Smooth muscle cell (in vitro differentiated cells): ENCODE measurements around the gene GSTM4. TPM values are rescaled to one million over a fixed set of nuclear protein-coding genes. Genes with fewer than 3 reads are reported as not detected.

ENCODE experiments used
- DNase-seq: peaks from one replicate; lab custom pipeline; 2025; ENCODE audit not compliant: unreplicated experiment; lab: John Stamatoyannopoulos, UW
- H2AFZ ChIP-seq: fragments of 200-600 bp; sonication (generic); 2 replicates; pipeline ENCODE4 v1.6.0; 2016; ENCODE audit warnings: antibody characterized with exemption, low read depth, mild to moderate bottlenecking
- H3F3A ChIP-seq: fragments of 200-600 bp; sonication (generic); 2 replicates; pipeline ENCODE4 v1.6.0; 2017; ENCODE audit warnings: antibody characterized with exemption, low read depth
- H3K27ac ChIP-seq: fragments of 200-600 bp; sonication (generic); 2 replicates; pipeline ENCODE4 v1.5.1; 2016; ENCODE audit warnings: low read depth, mild to moderate bottlenecking
- H3K27me3 ChIP-seq: fragments of 200-600 bp; sonication (generic); 2 replicates; pipeline ENCODE4 v1.6.1; 2016; ENCODE audit warnings: low read depth, mild to moderate bottlenecking
- H3K36me3 ChIP-seq: fragments of 200-600 bp; sonication (generic); 2 replicates; pipeline ENCODE4 v1.5.1; 2016; ENCODE audit warnings: low read depth
- H3K4me1 ChIP-seq: fragments of 200-600 bp; sonication (generic); 2 replicates; pipeline ENCODE4 v1.5.1; 2016; ENCODE audit warnings: low read depth
- H3K4me2 ChIP-seq: fragments of 200-600 bp; sonication (generic); 2 replicates; pipeline ENCODE4 v1.6.0; 2016; ENCODE audit warnings: mild to moderate bottlenecking
- H3K4me3 ChIP-seq: fragments of 200-600 bp; sonication (generic); 2 replicates; pipeline ENCODE4 v1.5.1; 2016; ENCODE audit warnings: mild to moderate bottlenecking
- H3K79me2 ChIP-seq: fragments of 200-600 bp; sonication (generic); 2 replicates; pipeline ENCODE4 v1.6.0; 2016; ENCODE audit warnings: low read depth, mild to moderate bottlenecking
- H3K9ac ChIP-seq: fragments of 200-600 bp; sonication (generic); 2 replicates; pipeline ENCODE4 v1.6.0; 2016; ENCODE audit warnings: low read depth
- H3K9me3 ChIP-seq: fragments of 200-600 bp; sonication (generic); replicated peaks from 2 replicates; pipeline ENCODE4 v1.5.1; 2016; ENCODE audit warnings: low read depth
- H4K20me1 ChIP-seq: fragments of 200-600 bp; sonication (generic); 2 replicates; pipeline ENCODE4 v1.6.0; 2016; ENCODE audit warnings: low read depth
- WGBS: methylation state at CpG from one replicate; pipeline ENCODE4 v1.1.7; 2016; ENCODE audit warnings: low lambda C conversion rate; 5-methylcytosine and 5-hydroxymethylcytosine counted together
- polyA plus RNA-seq: library from polyadenylated mRNA; unstranded; fragments of >200 nt; fragmentation: Nextera tagmentation; extraction: Ambion mirVana; gene quantifications from 2 replicates; pipeline ENCODE4 v1.2.1, GENCODE V29; 2016
- total RNA-seq: library from RNA; depleted of rRNA; stranded (reverse); fragments of >200 nt; gene quantifications from 2 replicates; pipeline ENCODE4 v1.2.3, GENCODE V29; 2014
- TF ChIP-seq, protein P1 (sequence below): fragments of 200-600 bp; sonication (generic); IDR thresholded peaks from 2 replicates; pipeline ENCODE4 v1.5.1; 2017; ENCODE audit warnings: borderline replicate concordance, mild to moderate bottlenecking, antibody characterized with exemption; ENCODE audit not compliant: insufficient read depth, poor library complexity, severe bottlenecking

Gene GSTM4
- total and polyA plus RNA-seq, 2 experiments from 2014 or later, result 25.8 to 34.4 TPM

DNA sequence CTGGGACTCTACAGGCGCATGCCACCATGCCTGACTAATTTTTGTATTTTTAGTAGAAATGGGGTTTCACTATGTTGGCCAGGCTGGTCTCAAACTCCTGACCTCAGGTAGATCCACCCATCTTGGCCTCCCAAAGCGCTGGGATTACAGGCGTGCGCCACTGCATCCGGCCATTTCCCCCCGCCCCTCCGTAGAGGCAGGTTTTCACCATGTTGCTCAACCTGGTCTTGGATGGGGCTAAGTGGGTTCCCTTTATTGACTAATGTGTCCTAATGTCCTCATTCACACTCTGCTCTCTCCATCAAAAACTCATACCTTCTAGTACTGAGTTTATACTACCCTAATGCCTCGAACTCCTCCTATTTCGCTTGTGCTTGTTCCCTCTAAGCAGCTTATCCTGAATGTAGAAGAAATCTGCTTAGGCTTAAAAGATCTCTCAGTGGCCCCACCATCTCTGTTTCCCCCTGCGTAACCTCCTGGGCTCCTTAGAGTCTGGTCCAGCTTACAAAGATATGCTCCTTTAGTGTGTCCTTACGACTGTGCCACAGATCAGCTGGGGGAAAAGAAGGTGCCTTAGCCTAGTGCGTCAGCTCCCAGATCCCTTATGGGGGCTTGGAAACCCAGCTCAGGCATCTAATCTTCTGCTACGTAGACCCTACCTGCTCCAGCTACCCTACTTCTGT lies 44.5 kb upstream of the GSTM4 start:
- Histone ChIP-seq H3K9me3 (no peaks in the 10 kb centered on the region), H3K36me3 (no peaks in the 10 kb centered on the region), H3F3A (peaks cover 3% of the 10 kb centered on the region), H3K79me2 (no peaks in the 10 kb centered on the region), H3K27ac (peak overlapping the region; percentile 69), H3K27me3 (no peaks in the 10 kb centered on the region), H3K9ac (no peak overlapping the region), H4K20me1 (no peaks in the 10 kb centered on the region), H2AFZ (no peak overlapping the region), H3K4me2 (no peak overlapping the region), H3K4me1 (no peaks in the 10 kb centered on the region), H3K4me3 (no peak overlapping the region)
- WGBS, result 93% methylated on average over 13 of the region's 13 CpGs
- TF ChIP-seq, protein P1, sequence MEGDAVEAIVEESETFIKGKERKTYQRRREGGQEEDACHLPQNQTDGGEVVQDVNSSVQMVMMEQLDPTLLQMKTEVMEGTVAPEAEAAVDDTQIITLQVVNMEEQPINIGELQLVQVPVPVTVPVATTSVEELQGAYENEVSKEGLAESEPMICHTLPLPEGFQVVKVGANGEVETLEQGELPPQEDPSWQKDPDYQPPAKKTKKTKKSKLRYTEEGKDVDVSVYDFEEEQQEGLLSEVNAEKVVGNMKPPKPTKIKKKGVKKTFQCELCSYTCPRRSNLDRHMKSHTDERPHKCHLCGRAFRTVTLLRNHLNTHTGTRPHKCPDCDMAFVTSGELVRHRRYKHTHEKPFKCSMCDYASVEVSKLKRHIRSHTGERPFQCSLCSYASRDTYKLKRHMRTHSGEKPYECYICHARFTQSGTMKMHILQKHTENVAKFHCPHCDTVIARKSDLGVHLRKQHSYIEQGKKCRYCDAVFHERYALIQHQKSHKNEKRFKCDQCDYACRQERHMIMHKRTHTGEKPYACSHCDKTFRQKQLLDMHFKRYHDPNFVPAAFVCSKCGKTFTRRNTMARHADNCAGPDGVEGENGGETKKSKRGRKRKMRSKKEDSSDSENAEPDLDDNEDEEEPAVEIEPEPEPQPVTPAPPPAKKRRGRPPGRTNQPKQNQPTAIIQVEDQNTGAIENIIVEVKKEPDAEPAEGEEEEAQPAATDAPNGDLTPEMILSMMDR, result no peak
- no peak for DNase-seq

DNA sequence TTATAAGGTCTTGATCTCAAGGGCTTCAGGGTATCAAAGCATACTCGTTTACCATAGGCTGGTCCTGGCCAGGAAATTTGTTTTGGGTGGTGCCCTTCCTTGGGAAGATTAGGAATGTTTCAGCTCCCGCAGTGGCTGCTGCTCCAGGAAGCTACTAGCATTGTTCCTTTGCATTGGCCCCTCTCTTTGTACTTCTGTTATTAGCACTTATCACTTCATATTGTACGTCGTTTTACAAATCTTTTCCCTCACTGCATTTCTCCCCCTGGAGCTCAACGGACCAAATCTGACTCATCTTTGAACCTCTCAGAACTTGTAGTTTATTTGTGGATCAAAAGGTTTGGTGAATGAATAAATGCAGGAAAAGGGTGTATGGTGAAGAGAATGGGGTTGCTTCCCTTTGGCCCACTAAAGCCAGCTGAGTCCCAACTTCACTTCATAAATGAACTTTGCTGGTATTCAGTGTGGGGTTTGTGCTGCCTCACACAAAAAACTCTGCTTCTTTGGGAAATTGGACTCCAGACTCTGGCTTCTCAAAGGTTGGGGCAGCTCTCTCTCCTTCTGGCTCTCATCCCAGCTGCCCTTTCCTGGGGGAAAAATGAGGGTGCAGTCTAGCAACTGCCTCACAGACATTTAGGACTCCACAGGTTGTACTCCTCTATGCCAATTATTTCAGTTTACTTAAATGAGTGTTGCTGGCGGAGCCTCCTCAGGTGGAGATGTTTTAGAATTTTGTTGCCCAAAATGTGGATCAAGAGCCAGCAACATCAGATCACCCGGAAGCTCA lies 42.3 kb upstream of the GSTM4 start:
- no peaks in the 10 kb centered on the region for H4K20me1 ChIP-seq
- no peak overlapping the region for H3K9ac ChIP-seq
- H2AFZ ChIP-seq, result no peak overlapping the region
- peaks cover 4% of the 10 kb centered on the region for H3F3A ChIP-seq
- peaks cover 10% of the 10 kb centered on the region for H3K4me1 ChIP-seq
- no peaks in the 10 kb centered on the region for H3K36me3 ChIP-seq
- DNase-seq, result no peak
- 62% methylated on average over 7 of the region's 7 CpGs for WGBS
- no peaks in the 10 kb centered on the region for H3K9me3 ChIP-seq
- no peak overlapping the region for H3K4me3 ChIP-seq
- no peaks in the 10 kb centered on the region for H3K79me2 ChIP-seq
- H3K27ac ChIP-seq, result no peak overlapping the region
- TF ChIP-seq, protein P1, result no peak
- no peaks in the 10 kb centered on the region for H3K27me3 ChIP-seq
- H3K4me2 ChIP-seq, result no peak overlapping the region

DNA sequence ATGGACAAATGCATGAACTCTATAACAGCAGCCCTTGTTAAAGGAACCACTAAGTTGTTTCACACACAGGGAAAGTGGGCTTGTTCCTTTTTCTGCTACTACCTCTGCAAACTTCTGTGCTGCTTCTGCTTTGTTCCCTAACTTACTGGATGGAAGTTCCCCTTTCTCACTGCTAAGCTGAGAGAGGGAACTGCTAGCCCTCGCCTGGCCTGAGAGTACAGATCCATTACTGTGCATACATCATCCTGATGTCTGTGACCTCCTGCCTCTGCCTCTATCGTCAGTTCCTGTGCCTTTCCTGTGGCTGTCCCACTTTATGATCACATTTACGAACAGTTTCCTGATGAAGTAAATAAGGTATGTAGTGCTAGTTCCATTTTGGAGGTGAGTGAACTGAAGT lies 40.0 kb upstream of the GSTM4 start:
- 76% methylated on average over 3 of the region's 3 CpGs for WGBS
- H3K27ac ChIP-seq, result peak overlapping the region; percentile 95

More for the DNA sequence above, 40.0 kb upstream of the GSTM4 start:
- Histone ChIP-seq H3K4me2 (no peak overlapping the region), H3K4me3 (no peak overlapping the region), H4K20me1 (no peaks in the 10 kb centered on the region), H2AFZ (no peak overlapping the region), H3K79me2 (peaks cover 10% of the 10 kb centered on the region), H3K27me3 (no peaks in the 10 kb centered on the region), H3K36me3 (no peaks in the 10 kb centered on the region), H3K4me1 (peaks cover 17% of the 10 kb centered on the region), H3F3A (peaks cover 7% of the 10 kb centered on the region), H3K9ac (no peak overlapping the region), H3K9me3 (no peaks in the 10 kb centered on the region)
- no peak for DNase-seq
- TF ChIP-seq, protein P1, result no peak
